Measurements from ENCODE around the gene FGGY. TPM values are rescaled to one million over a fixed set of nuclear protein-coding genes. Genes with fewer than 3 reads are reported as not detected.

Gene FGGY
- total RNA-seq, 1 donor from 2014 or later = 34.4 TPM

DNA sequence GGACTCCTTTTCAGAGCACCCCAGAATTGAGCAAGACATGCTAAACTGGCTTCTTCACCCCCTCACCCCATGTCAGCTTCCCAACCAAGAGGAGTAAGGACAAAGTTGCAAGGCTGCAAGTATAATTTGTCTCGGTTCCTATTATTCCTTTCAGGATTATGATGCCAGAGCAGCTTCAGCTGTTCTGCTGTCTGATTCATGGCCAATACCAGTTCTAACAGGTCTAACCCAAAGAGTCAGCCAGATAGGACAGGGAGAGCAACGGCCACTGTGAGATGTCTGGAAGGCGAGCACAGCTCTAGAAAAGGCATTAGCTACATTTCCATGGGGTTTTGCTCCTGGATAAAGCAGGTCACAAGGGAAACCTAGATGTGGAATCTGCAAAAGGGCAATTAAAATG lies 464.5 kb downstream of the FGGY start:
- DNase-seq (ENCODE audit: low spot score) = peak; percentile 50

DNA sequence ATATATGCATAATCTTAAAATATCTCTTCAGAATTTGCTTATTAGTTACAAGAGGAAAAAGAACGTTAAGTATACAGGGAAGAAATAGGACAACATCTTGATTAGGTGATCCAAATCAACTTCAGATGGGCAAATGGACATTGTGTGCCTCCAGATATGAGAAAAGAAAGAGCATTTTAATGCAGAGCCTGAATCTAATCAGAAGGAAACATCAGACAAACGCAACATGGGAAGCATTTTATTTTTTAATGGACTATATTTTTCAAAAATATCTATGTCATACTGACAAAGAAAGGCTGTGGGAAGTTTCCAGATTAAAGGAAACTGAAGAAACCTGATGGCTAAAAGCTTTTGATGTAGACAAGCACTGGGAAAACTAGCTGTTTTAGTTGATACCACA lies 466.5 kb downstream of the FGGY start:
- DNase-seq (ENCODE audit: low spot score) = no peak

DNA sequence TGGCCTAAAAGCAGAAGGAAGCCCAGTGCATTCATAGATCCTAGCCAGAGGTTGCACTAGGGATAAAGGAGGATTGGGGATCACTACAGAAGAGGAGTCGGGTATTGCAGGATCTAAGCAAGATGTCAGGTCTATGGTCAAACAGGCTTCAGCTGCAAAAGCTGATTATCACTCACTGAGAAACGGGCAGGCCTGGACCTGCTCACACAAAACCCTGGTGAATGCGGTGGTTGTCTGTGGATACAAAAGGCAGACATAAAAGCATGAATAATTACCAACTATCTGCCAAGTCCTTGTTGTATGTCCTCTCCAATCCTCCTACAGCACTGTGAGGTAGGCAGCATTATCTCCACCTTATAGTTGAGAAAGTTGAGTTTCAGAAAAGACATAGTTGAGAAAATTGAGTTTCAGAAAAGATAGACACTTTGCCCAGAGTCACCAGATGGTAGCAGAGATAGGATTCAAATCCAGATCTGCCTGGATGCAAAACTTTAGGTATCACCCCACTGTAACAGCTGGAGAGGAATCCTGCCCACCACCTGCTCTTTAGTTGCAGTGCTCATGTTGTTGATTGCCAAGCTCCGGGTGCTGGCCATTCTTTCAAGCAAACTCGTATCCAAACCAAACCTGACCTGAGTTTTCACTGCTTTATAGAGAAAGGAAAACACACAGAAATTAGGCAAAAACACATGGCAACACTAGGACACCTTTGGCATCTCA lies 468.3 kb downstream of the FGGY start:
- DNase-seq (ENCODE audit: low spot score) = peak; percentile 82

DNA sequence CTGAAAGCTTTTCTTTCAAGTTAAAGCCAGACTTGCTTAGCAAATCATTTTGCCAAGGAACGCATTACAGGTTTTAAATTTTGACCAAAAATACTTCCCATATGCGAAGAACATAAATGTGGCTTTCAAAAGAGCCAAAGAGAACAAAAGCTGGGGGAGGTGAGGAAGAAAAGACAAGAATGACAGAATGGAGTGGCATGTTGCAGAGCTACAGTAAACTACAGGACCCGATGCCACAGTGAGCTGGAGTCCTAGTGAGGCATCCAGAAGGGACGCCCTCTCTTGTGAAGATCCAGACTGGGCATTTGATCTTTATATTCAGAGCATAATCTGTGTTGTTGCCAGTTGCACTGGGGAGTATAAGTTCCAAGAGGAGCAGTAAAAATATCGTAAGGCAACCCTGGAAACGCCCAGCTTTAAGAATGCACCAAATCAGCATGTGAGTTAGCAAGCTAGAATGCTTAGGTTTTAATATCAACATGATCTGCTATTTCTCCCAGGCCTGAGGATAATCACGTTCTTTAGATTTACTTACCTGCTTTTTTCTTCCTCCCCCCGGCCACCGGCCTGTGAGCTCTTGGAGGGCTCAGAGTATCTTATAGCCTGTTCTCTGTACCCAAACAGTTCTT lies 469.4 kb downstream of the FGGY start:
- peak; percentile 89 for DNase-seq (ENCODE audit: low spot score)

DNA sequence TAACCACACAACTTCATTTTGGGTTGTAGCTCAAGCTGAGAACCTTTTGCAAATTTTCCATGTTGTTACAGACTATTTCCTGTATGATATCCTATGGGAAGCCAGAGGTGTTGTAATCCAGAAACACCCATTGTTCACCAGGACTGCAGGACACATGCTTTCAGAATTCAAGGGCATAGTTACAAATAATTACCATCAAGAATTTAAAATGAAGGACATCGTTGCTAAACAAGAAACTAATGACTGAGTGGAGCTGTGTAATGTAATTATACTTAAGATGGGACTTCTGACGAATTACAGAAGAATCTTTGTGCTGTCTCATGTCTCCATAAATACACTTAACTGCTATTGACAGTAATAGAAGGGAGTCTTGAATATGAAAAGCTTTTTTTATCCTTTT lies 470.2 kb downstream of the FGGY start:
- peak; percentile 56 for DNase-seq (ENCODE audit: low spot score)

DNA sequence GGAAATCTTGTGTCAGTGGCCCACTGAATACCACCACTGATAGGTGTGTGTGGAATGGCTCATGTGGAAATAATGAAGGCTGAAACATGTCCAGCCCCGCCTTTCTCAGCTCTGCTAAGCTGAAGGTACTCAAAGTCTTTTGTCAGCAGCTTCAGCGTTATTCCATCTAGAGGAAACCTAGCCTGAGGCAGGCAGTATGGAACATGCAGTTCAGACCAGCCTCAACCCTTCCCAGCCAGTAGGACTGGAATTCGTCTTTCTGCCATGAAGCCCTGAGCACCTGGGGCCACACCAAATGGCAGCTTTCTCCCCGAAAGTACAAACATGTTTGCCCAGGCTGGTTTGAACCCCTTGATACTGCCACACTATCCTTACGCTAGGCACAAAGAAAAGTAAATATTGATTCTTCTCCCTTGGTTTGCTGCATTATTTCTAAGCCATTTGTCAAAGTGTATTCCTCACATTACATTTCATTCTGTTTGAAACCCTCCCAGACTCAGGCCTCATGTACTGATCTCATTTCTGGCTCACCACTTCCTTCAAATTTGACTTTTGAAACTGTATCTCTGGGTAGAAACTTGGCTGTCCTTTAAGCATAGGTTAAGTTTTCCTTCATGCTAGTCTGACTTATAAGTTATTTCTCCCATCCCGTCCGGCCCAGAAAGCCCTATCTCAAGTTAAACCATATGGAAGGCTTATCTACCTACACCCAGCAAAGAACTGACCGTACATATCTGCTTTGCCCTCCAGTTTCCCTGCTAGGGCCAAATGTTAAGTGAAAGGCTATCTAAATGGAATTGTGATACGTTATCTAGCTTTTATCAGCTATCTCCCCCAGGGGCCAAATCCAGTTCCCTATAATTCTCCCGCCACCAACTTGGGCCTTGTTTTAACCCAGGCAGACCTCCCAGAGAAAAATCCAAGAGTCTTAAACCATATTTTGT lies 472.2 kb downstream of the FGGY start:
- DNase-seq (ENCODE audit: low spot score) = no peak

DNA sequence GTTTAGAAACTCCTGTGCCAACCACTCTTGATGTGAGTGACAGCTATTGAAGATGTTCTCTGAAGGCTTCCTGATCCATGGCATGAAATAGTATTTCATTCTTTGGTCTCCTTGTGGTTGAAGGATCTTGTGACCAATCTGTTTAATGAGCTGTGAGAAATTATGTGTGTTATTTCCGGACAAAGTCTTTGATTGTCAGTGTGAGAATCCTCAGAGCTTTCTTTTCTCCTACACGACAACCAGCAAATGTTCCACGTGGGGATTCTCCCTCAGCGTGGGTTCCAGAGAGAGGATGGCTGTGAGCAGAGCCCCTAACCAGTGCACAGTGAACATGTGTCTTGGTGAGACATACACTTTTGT lies 472.8 kb downstream of the FGGY start:
- no peak for DNase-seq (ENCODE audit: low spot score)

DNA sequence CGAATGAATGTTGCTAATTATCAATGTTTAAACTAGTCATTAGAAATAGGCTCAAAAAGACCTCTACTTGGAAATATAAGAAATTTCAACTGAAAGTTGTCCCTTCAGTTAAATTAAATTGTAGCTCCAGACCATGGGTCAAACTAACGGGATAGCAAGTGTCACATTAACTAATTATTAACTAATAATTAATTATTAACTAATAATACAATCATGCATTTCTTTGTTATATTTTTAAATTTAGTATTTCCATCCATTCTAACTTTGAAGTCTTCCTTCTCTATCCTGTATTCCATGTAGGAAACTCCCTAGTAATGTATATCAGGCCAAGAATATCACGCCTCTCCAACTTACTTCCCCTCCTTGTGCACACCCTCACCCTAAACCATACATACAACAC lies 474.5 kb downstream of the FGGY start:
- DNase-seq (ENCODE audit: low spot score) = no peak

DNA sequence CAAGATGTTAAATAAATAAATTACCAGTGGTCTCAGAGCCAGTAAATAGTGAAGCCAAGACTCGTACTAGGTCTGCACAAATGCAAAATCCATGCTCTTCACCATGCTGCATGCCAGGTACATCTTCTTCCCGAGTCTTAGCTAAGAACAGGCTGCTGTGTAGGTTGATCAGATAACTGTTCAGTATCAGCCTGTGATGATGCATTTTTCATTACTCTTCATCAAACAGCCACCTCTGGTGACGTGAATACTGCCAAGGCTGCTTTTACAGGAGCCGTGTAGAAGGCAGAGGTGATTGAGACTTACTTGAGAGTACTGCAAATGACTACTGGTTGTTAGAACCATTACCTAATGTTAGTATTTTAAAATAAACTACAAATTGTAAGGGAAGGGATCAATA lies 478.6 kb downstream of the FGGY start:
- no peak for DNase-seq (ENCODE audit: low spot score)

DNA sequence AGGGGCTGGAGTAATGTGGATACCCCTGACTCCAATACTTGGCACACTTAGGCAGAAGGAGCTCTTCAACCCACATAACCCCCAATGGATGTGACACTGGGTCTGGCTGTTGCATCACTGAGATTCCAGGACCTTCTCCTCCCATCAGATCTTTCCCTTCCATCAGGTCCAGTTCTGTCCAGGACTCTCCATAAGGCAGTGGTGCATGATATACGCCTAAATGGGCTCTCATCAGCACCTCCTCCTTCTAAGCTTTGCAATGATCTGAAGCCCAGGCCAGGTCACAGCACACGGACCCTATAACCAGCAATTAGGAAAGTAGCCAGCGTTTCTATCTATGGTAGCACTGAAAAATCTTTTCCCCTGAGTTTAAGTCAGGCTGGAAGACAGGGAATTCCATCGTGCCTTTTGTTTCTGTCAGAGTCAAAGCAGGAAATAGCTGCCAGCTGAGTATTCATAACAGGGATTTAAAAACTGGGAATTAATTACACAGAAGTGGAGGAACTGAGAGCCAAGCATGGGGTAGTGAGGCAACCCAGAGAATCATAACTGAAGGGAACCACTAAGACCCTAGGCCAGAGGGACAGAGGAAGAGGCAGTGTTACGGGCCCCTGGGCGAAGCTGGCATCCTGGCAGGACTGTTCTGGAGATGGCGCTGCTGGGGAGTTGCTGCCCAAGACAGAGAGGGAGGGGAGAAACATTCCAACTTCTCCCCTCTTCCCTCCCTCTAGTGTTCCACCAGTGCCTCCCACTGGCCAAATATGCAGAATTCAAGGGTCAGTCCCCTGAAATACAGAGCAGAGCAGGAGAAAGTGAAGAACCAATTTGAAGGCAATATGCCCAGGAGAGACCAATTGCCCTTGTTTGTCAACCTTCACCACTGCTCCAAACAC lies 480.3 kb downstream of the FGGY start:
- no peak for DNase-seq (ENCODE audit: low spot score)

DNA sequence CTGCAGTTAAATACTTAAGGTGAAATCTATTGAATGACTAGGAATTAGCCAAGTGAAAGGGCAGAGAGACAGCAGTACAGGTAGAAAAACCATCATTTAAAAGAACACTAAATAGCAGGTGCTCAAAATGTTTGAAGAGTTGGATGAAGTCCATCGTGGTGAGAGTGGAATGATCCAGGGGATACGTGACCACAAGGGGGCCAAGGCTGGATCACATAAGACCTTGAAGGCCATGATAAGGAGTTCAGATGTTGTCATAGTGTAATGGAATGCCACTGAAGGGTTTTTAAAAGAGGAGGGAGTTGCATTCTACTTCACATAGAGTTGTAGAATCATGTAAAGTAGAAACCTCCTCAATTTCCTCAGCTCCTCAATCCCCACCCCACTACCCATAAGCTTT lies 483.1 kb downstream of the FGGY start:
- no peak for DNase-seq (ENCODE audit: low spot score)

DNA sequence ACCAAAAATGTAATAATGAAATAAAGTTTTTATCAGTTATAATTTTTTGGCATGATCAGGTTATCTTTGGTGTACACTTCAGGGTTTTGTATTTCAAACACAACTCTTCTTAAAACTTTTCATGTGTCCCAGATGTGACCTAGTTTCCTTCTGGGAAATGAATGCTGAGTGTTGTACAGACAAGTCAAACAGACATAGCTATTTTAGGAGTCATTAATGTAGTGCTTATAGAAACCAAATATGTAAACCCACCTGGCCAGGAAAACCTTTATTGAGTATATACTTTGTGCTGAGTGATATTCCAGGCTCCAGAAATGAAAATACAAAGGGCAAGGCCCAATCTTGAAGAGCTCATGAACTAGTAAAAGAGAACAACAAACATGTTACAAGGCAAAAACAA lies 491.9 kb downstream of the FGGY start:
- no peak for DNase-seq (ENCODE audit: low spot score)

DNA sequence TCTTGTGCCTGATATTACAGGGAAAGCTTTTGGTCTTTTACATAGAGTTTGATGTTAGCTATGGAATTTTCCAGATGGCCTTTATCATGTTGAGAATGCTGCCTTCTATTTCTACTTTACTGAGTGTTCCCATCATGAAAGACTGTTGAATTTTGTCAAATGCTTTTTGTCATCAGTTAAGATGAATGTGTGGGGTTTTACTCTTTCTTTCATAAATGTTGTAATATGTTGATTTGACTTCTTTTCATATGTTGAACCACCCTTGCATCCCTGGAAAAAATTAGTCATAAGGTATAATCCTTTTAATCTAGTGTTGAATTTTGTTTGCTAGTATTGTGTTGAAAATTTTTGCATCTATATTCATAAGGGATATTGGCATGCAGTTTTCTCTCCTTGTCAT lies 501.7 kb downstream of the FGGY start:
- no peak for DNase-seq (ENCODE audit: low spot score)

DNA sequence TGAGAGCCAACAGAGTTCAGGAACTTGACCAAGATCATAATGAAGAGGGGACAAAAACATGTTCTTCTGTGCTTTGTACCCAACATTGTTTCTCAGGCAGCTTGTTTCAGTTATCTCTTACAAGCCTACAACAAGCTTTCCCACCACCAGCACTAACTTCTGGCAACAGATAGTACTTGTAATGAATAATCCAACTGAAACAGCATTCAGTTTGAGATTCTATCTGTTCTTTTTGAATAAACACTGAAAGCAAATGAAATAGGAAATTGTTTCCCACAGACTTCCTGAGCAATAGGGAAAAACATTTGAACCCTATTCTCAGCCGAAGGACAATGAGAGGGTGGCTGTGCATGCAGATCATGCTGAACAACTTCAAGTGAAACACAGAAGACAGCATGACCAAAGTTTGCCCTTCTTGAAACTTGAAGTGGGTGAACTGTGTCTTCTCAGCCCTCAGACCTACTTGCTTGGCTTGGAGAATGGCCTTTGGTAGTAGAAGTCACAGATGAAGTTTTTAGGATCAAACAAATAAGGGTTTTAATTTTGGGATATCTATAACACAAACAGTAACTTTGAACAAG lies 506.7 kb downstream of the FGGY start:
- DNase-seq (ENCODE audit: low spot score) = no peak

DNA sequence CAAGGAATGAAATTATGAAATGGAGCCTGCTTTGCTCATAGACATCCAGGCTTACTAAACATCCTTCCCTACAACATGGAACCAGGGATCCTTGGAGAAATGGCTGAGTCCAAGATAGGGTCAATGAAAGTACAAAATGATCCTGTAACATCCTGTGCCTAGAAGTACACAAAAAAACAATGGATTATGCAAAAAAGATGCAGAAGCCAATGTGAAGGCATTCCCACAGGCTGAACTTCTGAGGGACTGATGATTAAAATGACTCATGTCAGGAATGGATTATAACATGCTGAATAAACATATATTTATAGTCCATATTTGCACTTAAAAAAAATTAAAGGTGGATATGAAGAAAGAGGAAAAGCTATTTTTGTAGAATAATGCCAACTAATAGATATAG lies 507.4 kb downstream of the FGGY start:
- no peak for DNase-seq (ENCODE audit: low spot score)

DNA sequence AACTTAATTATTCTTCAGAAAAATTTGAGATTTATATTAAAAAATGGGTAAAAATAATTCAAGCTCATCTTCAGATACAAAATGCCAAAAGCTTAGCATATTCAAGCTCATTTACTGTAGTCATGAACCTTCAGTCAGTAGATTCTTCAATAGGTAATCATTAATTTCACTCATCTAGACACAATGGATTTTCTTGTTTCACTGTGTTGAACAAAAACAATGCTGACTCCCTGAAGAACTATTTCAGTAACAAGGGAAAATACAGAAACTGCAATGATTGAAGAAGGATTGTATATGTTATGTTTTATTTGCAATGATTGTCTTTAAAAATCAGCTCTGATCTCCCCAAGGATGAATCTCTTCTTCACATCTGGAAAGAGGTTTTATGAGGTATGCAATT lies 508.7 kb downstream of the FGGY start:
- DNase-seq (ENCODE audit: low spot score) = no peak

Measured in umbilical cord (tissue), 2 donors.